Endothelial cell of umbilical vein (primary cell): ENCODE measurements around the gene ATXN7L1. TPM values are rescaled to one million over a fixed set of nuclear protein-coding genes. Genes with fewer than 3 reads are reported as not detected.

Source experiments
- BruUV-seq: library from RNA; stranded (reverse); fragments of 400-500 nt; replicated peaks from 2 replicates; lab custom pipeline; 2021; lab: Mats Ljungman, UMichigan
- CTCF ChIA-PET: fragments of 300-600, 350-600 bp; sonication (Branson Sonifier 250); formaldehyde crosslinking; loops from one replicate; lab custom pipeline; 2021; ENCODE audit warnings: antibody characterized with exemption, inconsistent platforms; lab: Charles Lee
- POLR2A ChIA-PET: fragments of 300-600, 350-600 bp; sonication (Branson Sonifier 250); formaldehyde crosslinking; loops from one replicate; lab custom pipeline; 2021; ENCODE audit warnings: antibody characterized with exemption, inconsistent platforms; lab: Charles Lee
- DNase-seq: peaks from one replicate; pipeline ENCODE4 v3.0.0-alpha.2; 2011; ENCODE audit warnings: low read depth, low spot score
- FAIRE-seq: peaks from 2 replicates; lab custom pipeline; 2011; peaks lifted over from hg19 to GRCh38; lab: Jason Lieb, UNC
- H2AFZ ChIP-seq: 2 replicates; pipeline ENCODE4 v1.6.0; 2012; ENCODE audit warnings: low read depth, low read length, control low read depth, inconsistent platforms
- H3K27ac ChIP-seq: 2 replicates; pipeline ENCODE4 v1.5.1; 2011; ENCODE audit warnings: low read depth, mild to moderate bottlenecking, control low read depth, low read length, moderate library complexity; ENCODE audit not compliant: insufficient read depth
- H3K27me3 ChIP-seq, 2 experiments: 2 replicates each; pipeline versions ENCODE4 v1.6.0 to v1.6.1; 2011; ENCODE audit warnings: low read length in 2 of 2, mixed read lengths in 1 of 2; ENCODE audit not compliant: control insufficient read depth in 2 of 2, insufficient read depth in 2 of 2
- H3K36me3 ChIP-seq, 2 experiments: 2 replicates in 1 of 2; 3 replicates in 1 of 2; pipeline ENCODE4 v1.5.1; 2011; ENCODE audit warnings: low read length in 2 of 2, mild to moderate bottlenecking in 1 of 2, moderate library complexity in 1 of 2; ENCODE audit not compliant: control insufficient read depth in 2 of 2, insufficient read depth in 2 of 2; ENCODE audit errors: extremely low read depth in 1 of 2
- H3K4me1 ChIP-seq: 3 replicates; pipeline ENCODE4 v1.5.1; 2011; ENCODE audit warnings: mild to moderate bottlenecking, low read length; ENCODE audit not compliant: control insufficient read depth, insufficient read depth; ENCODE audit errors: extremely low read depth
- H3K4me2 ChIP-seq: 2 replicates; pipeline ENCODE4 v1.6.1; 2011; ENCODE audit warnings: low read length, control low read depth, mixed read lengths; ENCODE audit not compliant: insufficient read depth
- H3K4me3 ChIP-seq, 3 experiments: fragments of 200-600 bp in 1 of 3; sonication (generic), shearing (Covaris generic) in 1 of 3; replicated peaks in 1 of 3; 2 replicates each; pipeline ENCODE4 v1.5.1; 2011 to 2016; ENCODE audit warnings: control low read depth in 3 of 3, low read length in 3 of 3, mild to moderate bottlenecking in 2 of 3, inconsistent platforms in 1 of 3, low read depth in 1 of 3, moderate library complexity in 1 of 3; ENCODE audit not compliant: insufficient read depth in 1 of 3
- H3K79me2 ChIP-seq: 2 replicates; pipeline ENCODE4 v1.6.0; 2012; ENCODE audit warnings: low read length, inconsistent platforms; ENCODE audit not compliant: control insufficient read depth, insufficient read depth
- H3K9ac ChIP-seq: replicated peaks from 2 replicates; pipeline ENCODE3; 2011; ENCODE audit warnings: low read length, control low read depth; ENCODE audit not compliant: insufficient read depth; ENCODE audit errors: extremely low read depth
- H3K9me1 ChIP-seq: replicated peaks from 3 replicates; pipeline ENCODE4 v1.6.0; 2011; ENCODE audit warnings: mild to moderate bottlenecking, low read length; ENCODE audit not compliant: control insufficient read depth, insufficient read depth; ENCODE audit errors: extremely low read depth
- H3K9me3 ChIP-seq: replicated peaks from 2 replicates; pipeline ENCODE4 v1.5.1; 2012; ENCODE audit warnings: low read length, inconsistent platforms; ENCODE audit not compliant: control insufficient read depth, insufficient read depth
- H4K20me1 ChIP-seq: replicated peaks from 2 replicates; pipeline ENCODE3; 2011; ENCODE audit warnings: mild to moderate bottlenecking, low read length; ENCODE audit not compliant: control insufficient read depth, insufficient read depth; ENCODE audit errors: extremely low read depth
- CTCF ChIP-seq, 2 donors: IDR thresholded peaks; 1 replicate in 1 of 2; 2 replicates in 1 of 2; pipeline ENCODE4 v1.5.1; 2011; ENCODE audit warnings: low read length in 2 of 2, mild to moderate bottlenecking in 2 of 2, moderate library complexity in 2 of 2, control low read depth in 1 of 2, inconsistent platforms in 1 of 2, low read depth in 1 of 2; ENCODE audit not compliant: insufficient read depth in 1 of 2; ENCODE audit errors: extremely low read depth in 1 of 2
- EZH2 ChIP-seq: IDR thresholded peaks from 2 replicates; pipeline ENCODE4 v1.6.1; 2012; ENCODE audit warnings: borderline replicate concordance, low read depth, mild to moderate bottlenecking, moderate library complexity, low read length, inconsistent platforms; ENCODE audit not compliant: severe bottlenecking
- FOS ChIP-seq: IDR thresholded peaks from 2 replicates; pipeline ENCODE4 v1.6.1; 2011; ENCODE audit warnings: mild to moderate bottlenecking, low read length, moderate library complexity, borderline replicate concordance; ENCODE audit not compliant: insufficient read depth
- GATA2 ChIP-seq: IDR thresholded peaks from 2 replicates; pipeline ENCODE4 v1.7.0; 2011; ENCODE audit warnings: low read depth, mild to moderate bottlenecking, moderate library complexity, mixed read lengths, low read length; ENCODE audit not compliant: insufficient read length, insufficient read depth
- JUN ChIP-seq: IDR thresholded peaks from 2 replicates; pipeline ENCODE4 v1.6.1; 2011; ENCODE audit warnings: borderline replicate concordance, low read depth; ENCODE audit not compliant: insufficient read length, insufficient read depth
- MYC ChIP-seq: IDR thresholded peaks from one replicate; pipeline ENCODE4 v1.6.1; 2011; ENCODE audit warnings: mild to moderate bottlenecking, low read depth, low read length
- POLR2A ChIP-seq: IDR thresholded peaks from 2 replicates; pipeline ENCODE4 v1.6.1; 2012; ENCODE audit warnings: low read depth, mild to moderate bottlenecking, control low read depth, low read length
- POLR2AphosphoS5 ChIP-seq: IDR thresholded peaks from 2 replicates; pipeline ENCODE4 v1.6.1; 2012; ENCODE audit warnings: low read depth, mild to moderate bottlenecking, control low read depth, low read length, moderate library complexity; ENCODE audit not compliant: insufficient read depth
- dilution Hi-C: fragments of 300-500 bp; cut with MboI; formaldehyde crosslinking; loops from one replicate; pipeline ENCODE4 v1.15.0; 2019; ENCODE audit warnings: low sequenced_read_pairs; ENCODE audit not compliant: extremely low pct_ligation_motif_present
- intact Hi-C: fragments of 100-400 bp; cut with micrococcal nuclease; formaldehyde crosslinking; loops from one replicate; pipeline ENCODE4 v1.10.0; 2022
- polyA plus RNA-seq, 4 experiments: library from polyadenylated mRNA; depleted of rRNA in 3 of 4; stranded (reverse) in 3 of 4; unstranded in 1 of 4; fragments of >200 nt; gene quantifications; 2 replicates each; pipeline versions ENCODE4 v1.2.1 to v1.2.3, GENCODE V29; 2011 to 2012; ENCODE audit warnings: missing spikeins in 1 of 4
- total RNA-seq: library from RNA; stranded (reverse); gene quantifications from 2 replicates; pipeline ENCODE4 v1.2.3, GENCODE V29; 2021
- TF ChIP-seq, protein P1 (sequence below): IDR thresholded peaks from 2 replicates; pipeline ENCODE4 v1.6.1; 2011; ENCODE audit not compliant: insufficient read depth, insufficient read length

ATXN7L1 gene
- total and polyA plus RNA-seq, 2 donors (not counting 3 experiments of a cell fraction or from before 2014, with no cell fraction given), result 4.6 to 15.6 TPM

- H4K20me1 ChIP-seq, result no peaks in the 10 kb centered on the region
- dilution Hi-C loops (no loop called here), intact Hi-C loops (no loop called here)
- DNase-seq (no peak), FAIRE-seq (no peak)
- no peak overlapping the region for H3K4me2 ChIP-seq
- H3K27me3 ChIP-seq, result no peaks in the 10 kb centered on the region
- no TSS peak for BruUV-seq
- H3K9me3 ChIP-seq, result no peaks in the 10 kb centered on the region
- H3K4me3 ChIP-seq, result no peak overlapping the region
- no peak overlapping the region for H2AFZ ChIP-seq
- no peaks in the 10 kb centered on the region for H3K9me1 ChIP-seq
- no peak for TF ChIP-seq POLR2A
- TF ChIP-seq EZH2, result no peak
- no peak for TF ChIP-seq FOS
- TF ChIP-seq, protein P1, sequence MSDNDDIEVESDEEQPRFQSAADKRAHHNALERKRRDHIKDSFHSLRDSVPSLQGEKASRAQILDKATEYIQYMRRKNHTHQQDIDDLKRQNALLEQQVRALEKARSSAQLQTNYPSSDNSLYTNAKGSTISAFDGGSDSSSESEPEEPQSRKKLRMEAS, result no peak
- no peak for TF ChIP-seq MYC
- TF ChIP-seq GATA2, result no peak
- no peak for TF ChIP-seq POLR2AphosphoS5
- no peak for TF ChIP-seq JUN
- TF ChIP-seq CTCF (IDR thresholded peaks at IDR 0.05; ENCODE audit: extremely low read depth in 1 of 2, insufficient read depth in 1 of 2, low read depth in 1 of 2, low read length in 2 of 2), result no peak
- H3K79me2 ChIP-seq, result no peaks in the 10 kb centered on the region
- no peak overlapping the region for H3K9ac ChIP-seq
- POLR2A ChIA-PET, result no interaction called here
- H3K4me1 ChIP-seq, result no peaks in the 10 kb centered on the region
- no peaks in the 10 kb centered on the region for H3K36me3 ChIP-seq
- no peak overlapping the region for H3K27ac ChIP-seq
- CTCF ChIA-PET, result interaction anchor here (0.9 to 1.5 kb wide), 7 partner anchors 10 to 298 kb away, joined by 3 to 5 read pairs (median 3); no protein-coding TSS in a partner anchor
These were observed 132.9 kb downstream of the ATXN7L1 start for GRCh38 chr7:105743351-105744090.
